Fibroblast of skin of right quadriceps (primary cell): Measurements from ENCODE around the gene PDE7B.
A peak's percentile ranks its signal among the peaks of the same experiment; 100 is the strongest.

Experiments
- DNase-seq: peaks from one replicate; pipeline ENCODE4 v3.0.0-alpha.2; 2013

PDE7B gene

DNA sequence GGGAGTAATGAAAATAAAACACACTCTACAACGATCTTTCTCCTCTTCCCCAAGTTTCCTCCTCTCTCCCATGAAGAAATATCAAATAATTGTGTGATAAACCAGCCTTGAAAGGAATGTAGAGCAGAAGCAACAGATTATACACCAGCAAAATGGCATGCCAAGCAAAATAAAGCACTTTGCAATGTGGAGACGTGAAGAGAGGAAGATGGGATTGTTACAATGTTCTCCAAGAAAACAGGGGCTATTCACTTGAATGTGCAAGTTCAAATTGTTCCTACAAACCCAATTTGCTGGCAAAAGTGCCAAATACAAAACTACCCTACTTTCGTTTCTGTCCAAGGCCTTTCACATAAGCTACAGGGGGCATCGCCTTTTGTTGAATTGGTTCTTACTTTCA, 185.1 kb downstream of the PDE7B start:
- DNase-seq = peak; percentile 21

- peak; percentile 48 for DNase-seq
These were observed 185.9 kb downstream of the PDE7B start for GRCh38 chr6:136037242-136037875.

GRCh38 chr6:136037876-136038460, 186.5 kb downstream of the PDE7B start:
- peak; percentile 85 for DNase-seq

- no peak for DNase-seq
These were observed 187.0 kb downstream of the PDE7B start for GRCh38 chr6:136038531-136038930.

DNA sequence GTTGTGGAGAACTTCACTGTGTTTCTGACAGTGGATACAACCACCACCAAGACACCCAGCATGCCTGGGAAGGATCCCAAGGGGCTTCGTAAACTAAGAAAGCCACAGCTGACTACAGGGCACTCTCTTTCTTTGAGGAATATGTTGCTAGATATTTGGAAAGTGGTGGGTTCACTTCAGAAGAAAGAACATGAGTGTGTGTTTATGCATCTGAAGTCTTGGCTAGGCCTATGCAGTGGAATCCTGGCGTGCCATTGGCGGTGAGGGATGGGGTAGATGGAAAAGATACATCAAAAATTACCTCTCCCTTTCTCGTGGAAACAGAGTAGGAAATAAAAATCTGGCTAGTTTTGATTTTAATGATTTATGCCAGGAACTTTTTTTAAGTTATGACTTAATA, 187.7 kb downstream of the PDE7B start:
- DNase-seq = peak; percentile 46

- no peak for DNase-seq
These were observed 199.0 kb downstream of the PDE7B start for GRCh38 chr6:136050475-136050874.

GRCh38 chr6:136051140-136051775, 199.8 kb downstream of the PDE7B start:
- DNase-seq = peak; percentile 80

GRCh38 chr6:136052031-136052430, 200.5 kb downstream of the PDE7B start:
- DNase-seq = no peak

GRCh38 chr6:136058852-136059251, 207.4 kb downstream of the PDE7B start:
- no peak for DNase-seq

- DNase-seq = no peak
These were observed 207.8 kb downstream of the PDE7B start for GRCh38 chr6:136059308-136059707.

- DNase-seq = no peak
These were observed 208.6 kb downstream of the PDE7B start for GRCh38 chr6:136060052-136060451.

GRCh38 chr6:136060759-136061158, 209.3 kb downstream of the PDE7B start:
- DNase-seq = no peak

DNA sequence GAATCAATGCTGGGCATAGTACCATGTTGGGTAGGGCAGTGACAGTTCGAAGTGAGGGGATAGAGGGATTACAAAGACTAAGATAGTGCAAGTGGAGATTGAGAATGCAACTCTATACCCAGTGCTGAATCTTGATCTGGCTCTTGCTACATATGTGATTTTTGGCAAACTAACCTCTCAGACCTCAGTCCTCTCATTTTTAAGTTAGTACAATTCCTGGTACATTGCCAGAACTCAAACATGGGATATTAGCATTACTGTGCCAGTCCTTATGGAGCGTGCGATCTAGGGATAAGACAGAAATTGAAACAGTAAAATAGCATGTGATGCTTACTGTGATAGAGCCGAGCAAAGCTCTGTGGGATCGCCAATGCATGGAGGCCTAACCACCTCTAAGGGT, 210.2 kb downstream of the PDE7B start:
- DNase-seq = no peak

DNA sequence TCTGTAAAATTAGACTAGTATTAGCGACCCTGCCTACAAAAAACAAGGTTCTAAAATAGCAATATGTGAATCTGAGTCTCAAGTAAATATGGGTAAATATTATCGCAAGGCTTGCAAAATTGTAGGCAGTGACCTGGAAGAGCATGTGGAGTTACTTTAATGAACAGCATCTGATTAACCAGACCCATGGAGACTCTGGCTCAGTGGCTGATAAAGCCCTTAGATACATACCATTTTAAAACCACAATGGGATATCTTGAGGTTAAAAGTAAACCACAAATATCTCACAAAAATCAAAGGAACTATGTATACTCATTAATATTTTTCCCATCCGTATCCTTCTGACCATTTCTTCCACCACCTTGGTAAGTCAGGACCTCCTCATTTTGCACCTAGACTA, 211.6 kb downstream of the PDE7B start:
- DNase-seq = peak; percentile 78

GRCh38 chr6:136066005-136066404, 214.5 kb downstream of the PDE7B start:
- DNase-seq = no peak

DNA sequence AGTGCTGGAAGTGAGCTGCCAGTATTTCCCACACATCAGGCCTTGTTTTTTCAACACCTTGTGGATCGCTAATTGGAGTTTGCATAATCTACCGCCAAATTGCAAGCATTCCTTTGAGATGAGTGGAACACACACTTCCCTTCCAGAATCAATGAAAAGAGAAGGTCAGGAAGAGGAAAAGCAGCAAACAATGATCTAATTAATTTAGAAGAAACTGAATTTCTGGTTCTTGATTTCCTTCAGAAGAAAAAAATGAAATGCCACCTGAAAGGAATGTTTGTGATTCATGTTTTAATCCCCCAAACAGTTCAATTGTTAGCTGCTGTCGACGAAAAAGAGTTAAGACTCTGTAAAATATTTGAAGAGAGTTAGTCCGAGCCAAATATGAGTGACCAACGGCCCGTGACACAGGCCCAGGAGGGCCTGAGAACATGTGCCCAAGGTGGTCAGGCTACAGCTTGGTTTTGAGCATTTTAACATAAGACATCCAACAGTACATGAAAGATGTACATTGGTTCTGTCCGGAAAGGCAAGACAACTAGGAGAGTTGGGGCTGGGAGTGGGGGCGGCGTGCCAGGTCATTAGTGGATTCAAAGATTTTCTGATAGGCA, 216.3 kb downstream of the PDE7B start:
- DNase-seq = peak; percentile 83

- DNase-seq = peak; percentile 86
These were observed 217.6 kb downstream of the PDE7B start for GRCh38 chr6:136069119-136069518.

DNA sequence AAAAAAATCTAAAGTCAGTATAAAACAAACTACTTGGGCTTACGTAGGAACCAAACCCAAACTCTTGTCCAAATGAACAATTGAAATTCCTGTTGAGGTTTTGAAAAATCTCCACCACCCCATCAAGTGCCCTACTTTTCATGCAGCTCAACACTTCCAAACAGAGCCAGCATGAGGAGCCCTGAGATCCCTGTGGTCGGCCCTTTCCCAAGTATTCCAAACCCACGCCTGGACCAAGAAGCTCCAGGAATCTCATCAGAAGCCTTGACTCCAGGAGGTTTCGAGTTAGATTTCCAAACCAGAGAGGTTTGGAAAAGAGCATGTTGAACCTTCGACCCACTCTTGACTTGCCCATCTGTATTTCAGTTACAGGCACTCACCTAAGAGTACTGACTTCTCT, 219.3 kb downstream of the PDE7B start:
- DNase-seq = no peak

DNA sequence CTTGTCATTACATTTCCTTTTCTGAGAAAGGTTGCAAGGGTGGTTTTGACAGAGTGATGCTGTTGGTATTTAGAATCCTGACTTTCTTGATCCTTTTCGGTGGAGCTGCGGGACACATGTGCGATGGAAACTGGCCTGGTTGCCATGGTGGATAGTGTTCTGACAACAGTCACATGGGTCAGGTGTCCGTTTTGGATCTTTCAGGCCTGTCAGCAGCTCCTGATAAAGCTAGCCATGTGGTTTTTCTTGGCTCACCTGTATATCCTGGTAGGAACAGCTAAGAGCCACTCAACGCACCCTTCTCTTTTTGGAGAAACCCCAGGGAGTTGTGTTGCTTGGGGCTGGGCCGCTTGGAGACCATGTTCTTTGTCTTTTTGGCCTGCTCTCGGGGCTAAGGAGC, 221.2 kb downstream of the PDE7B start:
- DNase-seq = no peak

GRCh38 chr6:136073216-136073615, 221.7 kb downstream of the PDE7B start:
- peak; percentile 63 for DNase-seq

- DNase-seq = peak; percentile 84
These were observed 225.0 kb downstream of the PDE7B start for GRCh38 chr6:136076496-136076895.

DNA sequence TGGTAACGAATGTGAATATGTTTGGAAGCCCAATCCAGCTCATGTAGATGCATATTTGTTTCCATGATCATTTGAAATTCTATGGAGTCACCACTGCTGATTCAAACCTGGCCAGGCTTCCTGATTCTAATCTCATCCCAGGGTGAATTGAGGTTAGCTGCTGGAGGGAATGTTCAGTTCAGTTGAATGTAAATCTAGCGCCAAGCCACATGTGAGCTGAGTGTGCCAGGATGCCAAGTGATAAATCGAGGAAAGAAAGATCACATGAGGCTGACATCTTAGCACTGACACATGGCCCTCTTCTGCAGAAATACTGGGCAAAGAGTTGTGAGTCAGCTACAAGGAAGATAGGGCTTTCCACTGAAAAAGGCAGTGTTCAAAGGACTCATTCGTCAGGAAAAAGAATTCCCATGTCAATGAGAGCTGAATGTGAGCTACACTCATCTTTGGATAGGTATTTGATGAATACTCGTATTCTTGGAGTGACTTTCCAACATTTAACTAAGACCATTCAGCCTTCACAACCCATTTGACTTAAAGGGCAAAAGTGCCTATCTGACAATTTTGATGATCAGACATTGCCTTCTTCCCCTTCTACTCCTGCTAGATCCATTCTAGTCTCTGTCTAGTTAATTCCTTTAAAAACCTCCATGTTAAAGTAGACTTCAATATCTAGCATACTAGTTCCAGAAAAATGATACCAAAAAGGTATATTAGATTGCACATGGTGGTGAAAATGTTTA, 226.5 kb downstream of the PDE7B start:
- DNase-seq = peak; percentile 97
